GM23338 (cell line): Measurements from ENCODE around the gene AR. TPM values are rescaled to one million over a fixed set of nuclear protein-coding genes. Genes with fewer than 3 reads are reported as not detected.

Experiments used
- ATAC-seq: fragments of 200-7000 bp; cut with Tn5 transposase; 3 replicates; pipeline ENCODE4 v1.9.1; 2020
- DNase-seq: peaks from one replicate; pipeline ENCODE4 v3.0.0-alpha.2; 2015; ENCODE audit warnings: low spot score
- H2AFZ ChIP-seq: fragments of 200-600 bp; sonication (generic); 2 replicates; pipeline ENCODE4 v1.8.0; 2016; ENCODE audit warnings: antibody characterized with exemption, mild to moderate bottlenecking, moderate library complexity
- H3F3A ChIP-seq: fragments of 200-600 bp; sonication (generic); replicated peaks from 2 replicates; pipeline ENCODE4 v1.8.0; 2017; ENCODE audit warnings: antibody characterized with exemption, mixed run types, low read depth
- H3K27ac ChIP-seq: fragments of 200-600 bp; sonication (generic); 2 replicates; pipeline ENCODE4 v1.6.1; 2016; ENCODE audit warnings: low read depth
- H3K27me3 ChIP-seq: fragments of 200-600 bp; sonication (generic); 2 replicates; pipeline ENCODE4 v1.8.0; 2016; ENCODE audit warnings: mild to moderate bottlenecking, mixed run types, moderate library complexity; ENCODE audit not compliant: insufficient read depth
- H3K36me3 ChIP-seq: fragments of 200-600 bp; sonication (generic); 2 replicates; pipeline ENCODE4 v1.8.0; 2016; ENCODE audit warnings: mild to moderate bottlenecking; ENCODE audit not compliant: insufficient read depth
- H3K4me1 ChIP-seq: fragments of 200-600 bp; sonication (generic); 2 replicates; pipeline ENCODE4 v1.8.0; 2016; ENCODE audit warnings: mild to moderate bottlenecking, moderate library complexity; ENCODE audit not compliant: insufficient read depth
- H3K4me2 ChIP-seq: fragments of 200-600 bp; sonication (generic); 2 replicates; pipeline ENCODE4 v1.7.1; 2017; ENCODE audit warnings: mixed run types
- H3K4me3 ChIP-seq: fragments of 200-600 bp; sonication (generic); 2 replicates; pipeline ENCODE4 v1.6.1; 2016; ENCODE audit warnings: mixed run types
- H3K79me2 ChIP-seq: fragments of 200-600 bp; sonication (generic); replicated peaks from 2 replicates; pipeline ENCODE4 v1.8.0; 2017; ENCODE audit warnings: mild to moderate bottlenecking; ENCODE audit not compliant: insufficient read depth
- H3K9me2 ChIP-seq: fragments of 200-600 bp; sonication (generic); 2 replicates; pipeline ENCODE4 v1.8.0; 2017; ENCODE audit not compliant: insufficient read depth
- H4K20me1 ChIP-seq: fragments of 200-600 bp; sonication (generic); replicated peaks from 2 replicates; pipeline ENCODE4 v1.8.0; 2017; ENCODE audit warnings: mild to moderate bottlenecking; ENCODE audit not compliant: insufficient read depth
- H3K27ac Mint-ChIP-seq: 2 replicates; pipeline ENCODE4 v1.8.0; 2020; ENCODE audit warnings: inconsistent platforms, mild to moderate bottlenecking, moderate library complexity, mixed read lengths
- H3K27me3 Mint-ChIP-seq: 3 replicates; pipeline ENCODE4 v1.8.0; 2022; ENCODE audit warnings: low read depth, mild to moderate bottlenecking, moderate library complexity, mixed read lengths, inconsistent platforms; ENCODE audit not compliant: insufficient read depth, poor library complexity
- H3K36me3 Mint-ChIP-seq: 3 replicates; pipeline ENCODE4 v1.8.0; 2021; ENCODE audit warnings: low read depth, mild to moderate bottlenecking, inconsistent platforms, moderate library complexity, mixed read lengths
- H3K4me1 Mint-ChIP-seq: 3 replicates; pipeline ENCODE4 v1.8.0; 2020; ENCODE audit warnings: mild to moderate bottlenecking, inconsistent platforms, mixed read lengths
- H3K4me3 Mint-ChIP-seq: 3 replicates; pipeline ENCODE4 v1.8.0; 2021; ENCODE audit warnings: moderate library complexity, mild to moderate bottlenecking, inconsistent platforms, mixed read lengths
- H3K9me3 Mint-ChIP-seq: 3 replicates; pipeline ENCODE4 v1.8.0; 2020; ENCODE audit warnings: moderate library complexity, mild to moderate bottlenecking, inconsistent platforms, mixed read lengths
- CREB1 ChIP-seq: fragments of 250-450 bp; sonication (Bioruptor Pico); IDR thresholded peaks from 2 replicates; pipeline ENCODE4 v1.5.0; 2020; ENCODE audit warnings: low read depth, mild to moderate bottlenecking, moderate library complexity
- EZH2 ChIP-seq: fragments of 200-600 bp; sonication (generic); IDR thresholded peaks from one replicate; pipeline ENCODE4 v1.8.0; 2017; ENCODE audit warnings: antibody characterized with exemption, mild to moderate bottlenecking, low read depth; ENCODE audit not compliant: unreplicated experiment
- EZH2phosphoT487 ChIP-seq: fragments of 200-600 bp; sonication (generic); IDR thresholded peaks from one replicate; pipeline ENCODE4 v1.8.1; 2018; ENCODE audit warnings: antibody characterized with exemption; ENCODE audit not compliant: unreplicated experiment
- JUNB ChIP-seq: IDR thresholded peaks from one replicate; pipeline ENCODE4 v1.6.1; 2016; ENCODE audit warnings: antibody characterized with exemption; ENCODE audit not compliant: unreplicated experiment
- POLR2AphosphoS5 ChIP-seq: IDR thresholded peaks from 2 replicates; pipeline ENCODE4 v1.6.1; 2016; ENCODE audit warnings: antibody characterized with exemption, low read depth
- STAT1 ChIP-seq: IDR thresholded peaks from one replicate; pipeline ENCODE4 v1.6.1; 2016; ENCODE audit warnings: antibody characterized with exemption; ENCODE audit not compliant: unreplicated experiment
- ZNF114 ChIP-seq: fragments of 250-450 bp; sonication (Bioruptor Pico); IDR thresholded peaks from 2 replicates; pipeline ENCODE4 v1.5.0; 2020; ENCODE audit warnings: mild to moderate bottlenecking, moderate library complexity
- ZNF331 ChIP-seq: fragments of 250-450 bp; sonication (Bioruptor Pico); IDR thresholded peaks from 2 replicates; pipeline ENCODE4 v1.5.0; 2020; ENCODE audit warnings: low read depth, mild to moderate bottlenecking, moderate library complexity
- polyA plus RNA-seq: library from polyadenylated mRNA; unstranded; fragments of >200 nt; fragmentation: Nextera tagmentation; extraction: Ambion mirVana; gene quantifications from 2 replicates; pipeline ENCODE4 v1.2.1, GENCODE V29; 2016
- total RNA-seq: library from RNA; depleted of rRNA; stranded (reverse); fragments of >200 nt; shearing (Covaris generic); gene quantifications from 2 replicates; pipeline ENCODE4 v1.2.3, GENCODE V29; 2014
- TF ChIP-seq, protein P1 (sequence below): IDR thresholded peaks from 2 replicates; pipeline ENCODE4 v1.6.1; 2016; ENCODE audit warnings: antibody characterized with exemption
- TF ChIP-seq, protein P2 (sequence below), 2 experiments: fragments of 200-600 bp in 1 of 2; sonication (generic) in 1 of 2; conservative IDR thresholded peaks; 2 replicates each; pipeline versions ENCODE4 v1.5.1 to v1.6.1; 2016 to 2017; ENCODE audit warnings: antibody characterized with exemption in 2 of 2, low read depth in 2 of 2, mild to moderate bottlenecking in 2 of 2, moderate library complexity in 1 of 2
- TF ChIP-seq, protein P3 (sequence below): fragments of 250-450 bp; sonication (Bioruptor Pico); IDR thresholded peaks from 2 replicates; pipeline ENCODE4 v1.5.0; 2020; ENCODE audit warnings: mild to moderate bottlenecking, moderate library complexity
- TF ChIP-seq, protein P4 (sequence below): IDR thresholded peaks from one replicate; pipeline ENCODE4 v1.6.1; 2018; ENCODE audit warnings: antibody characterized with exemption; ENCODE audit not compliant: unreplicated experiment

Gene AR
- total and polyA plus RNA-seq, 2 experiments from 2014 or later: 11.2 to 13.3 TPM

DNA sequence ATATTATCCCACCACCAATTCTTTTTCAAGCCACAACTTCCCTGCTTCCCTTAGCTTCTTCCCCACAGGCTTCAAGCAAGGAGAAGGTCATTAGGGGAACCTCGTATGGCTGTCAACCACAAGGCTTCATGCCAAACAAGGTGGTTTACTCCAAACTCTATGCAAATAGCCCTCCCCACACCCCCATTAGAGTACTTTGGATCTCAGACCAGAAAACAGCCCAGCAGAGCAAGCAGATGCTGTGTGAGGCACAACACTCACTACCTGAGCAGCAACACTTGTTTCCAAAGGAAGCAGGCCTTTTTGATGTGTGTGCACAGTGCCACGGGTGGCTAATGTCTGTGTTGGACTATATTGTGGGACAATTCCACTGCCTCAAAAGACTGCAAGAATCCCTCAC lies 189.0 kb downstream of the AR start:
- H3F3A ChIP-seq: no peaks in the 10 kb centered on the region
- no peak overlapping the region for H3K4me2 ChIP-seq
- Mint-ChIP-seq H3K9me3 (no peaks in the 10 kb centered on the region; the same call in 2 of the 3 replicates), H3K36me3 (no peaks in the 10 kb centered on the region), H3K4me1 (no peaks in the 10 kb centered on the region), H3K4me3 (no peak overlapping the region), H3K27me3 (no peaks in the 10 kb centered on the region), H3K27ac (no peak overlapping the region)
- DNase-seq: no peak
- no peaks in the 10 kb centered on the region for H3K36me3 ChIP-seq
- no peak for ATAC-seq
- H4K20me1 ChIP-seq: no peaks in the 10 kb centered on the region
- no peak overlapping the region for H3K27ac ChIP-seq
- H3K9me2 ChIP-seq: no peaks in the 10 kb centered on the region
- no peaks in the 10 kb centered on the region for H3K79me2 ChIP-seq
- H3K27me3 ChIP-seq: no peaks in the 10 kb centered on the region
- no peaks in the 10 kb centered on the region for H3K4me1 ChIP-seq
- no peak overlapping the region for H2AFZ ChIP-seq
- TF ChIP-seq, protein P1, sequence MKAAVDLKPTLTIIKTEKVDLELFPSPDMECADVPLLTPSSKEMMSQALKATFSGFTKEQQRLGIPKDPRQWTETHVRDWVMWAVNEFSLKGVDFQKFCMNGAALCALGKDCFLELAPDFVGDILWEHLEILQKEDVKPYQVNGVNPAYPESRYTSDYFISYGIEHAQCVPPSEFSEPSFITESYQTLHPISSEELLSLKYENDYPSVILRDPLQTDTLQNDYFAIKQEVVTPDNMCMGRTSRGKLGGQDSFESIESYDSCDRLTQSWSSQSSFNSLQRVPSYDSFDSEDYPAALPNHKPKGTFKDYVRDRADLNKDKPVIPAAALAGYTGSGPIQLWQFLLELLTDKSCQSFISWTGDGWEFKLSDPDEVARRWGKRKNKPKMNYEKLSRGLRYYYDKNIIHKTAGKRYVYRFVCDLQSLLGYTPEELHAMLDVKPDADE: no peak
- TF ChIP-seq CREB1 (CRISPR knock-in tag) (no peak), ZNF114 (CRISPR knock-in tag) (no peak), EZH2phosphoT487 (no peak), JUNB (no peak), POLR2AphosphoS5 (no peak), EZH2 (no peak), ZNF331 (no peak), STAT1 (no peak)
- TF ChIP-seq, protein P2, sequence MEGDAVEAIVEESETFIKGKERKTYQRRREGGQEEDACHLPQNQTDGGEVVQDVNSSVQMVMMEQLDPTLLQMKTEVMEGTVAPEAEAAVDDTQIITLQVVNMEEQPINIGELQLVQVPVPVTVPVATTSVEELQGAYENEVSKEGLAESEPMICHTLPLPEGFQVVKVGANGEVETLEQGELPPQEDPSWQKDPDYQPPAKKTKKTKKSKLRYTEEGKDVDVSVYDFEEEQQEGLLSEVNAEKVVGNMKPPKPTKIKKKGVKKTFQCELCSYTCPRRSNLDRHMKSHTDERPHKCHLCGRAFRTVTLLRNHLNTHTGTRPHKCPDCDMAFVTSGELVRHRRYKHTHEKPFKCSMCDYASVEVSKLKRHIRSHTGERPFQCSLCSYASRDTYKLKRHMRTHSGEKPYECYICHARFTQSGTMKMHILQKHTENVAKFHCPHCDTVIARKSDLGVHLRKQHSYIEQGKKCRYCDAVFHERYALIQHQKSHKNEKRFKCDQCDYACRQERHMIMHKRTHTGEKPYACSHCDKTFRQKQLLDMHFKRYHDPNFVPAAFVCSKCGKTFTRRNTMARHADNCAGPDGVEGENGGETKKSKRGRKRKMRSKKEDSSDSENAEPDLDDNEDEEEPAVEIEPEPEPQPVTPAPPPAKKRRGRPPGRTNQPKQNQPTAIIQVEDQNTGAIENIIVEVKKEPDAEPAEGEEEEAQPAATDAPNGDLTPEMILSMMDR (conservative IDR thresholded peaks at IDR 0.05; ENCODE audit: low read depth in 2 of 2): no peak
- TF ChIP-seq, protein P3, sequence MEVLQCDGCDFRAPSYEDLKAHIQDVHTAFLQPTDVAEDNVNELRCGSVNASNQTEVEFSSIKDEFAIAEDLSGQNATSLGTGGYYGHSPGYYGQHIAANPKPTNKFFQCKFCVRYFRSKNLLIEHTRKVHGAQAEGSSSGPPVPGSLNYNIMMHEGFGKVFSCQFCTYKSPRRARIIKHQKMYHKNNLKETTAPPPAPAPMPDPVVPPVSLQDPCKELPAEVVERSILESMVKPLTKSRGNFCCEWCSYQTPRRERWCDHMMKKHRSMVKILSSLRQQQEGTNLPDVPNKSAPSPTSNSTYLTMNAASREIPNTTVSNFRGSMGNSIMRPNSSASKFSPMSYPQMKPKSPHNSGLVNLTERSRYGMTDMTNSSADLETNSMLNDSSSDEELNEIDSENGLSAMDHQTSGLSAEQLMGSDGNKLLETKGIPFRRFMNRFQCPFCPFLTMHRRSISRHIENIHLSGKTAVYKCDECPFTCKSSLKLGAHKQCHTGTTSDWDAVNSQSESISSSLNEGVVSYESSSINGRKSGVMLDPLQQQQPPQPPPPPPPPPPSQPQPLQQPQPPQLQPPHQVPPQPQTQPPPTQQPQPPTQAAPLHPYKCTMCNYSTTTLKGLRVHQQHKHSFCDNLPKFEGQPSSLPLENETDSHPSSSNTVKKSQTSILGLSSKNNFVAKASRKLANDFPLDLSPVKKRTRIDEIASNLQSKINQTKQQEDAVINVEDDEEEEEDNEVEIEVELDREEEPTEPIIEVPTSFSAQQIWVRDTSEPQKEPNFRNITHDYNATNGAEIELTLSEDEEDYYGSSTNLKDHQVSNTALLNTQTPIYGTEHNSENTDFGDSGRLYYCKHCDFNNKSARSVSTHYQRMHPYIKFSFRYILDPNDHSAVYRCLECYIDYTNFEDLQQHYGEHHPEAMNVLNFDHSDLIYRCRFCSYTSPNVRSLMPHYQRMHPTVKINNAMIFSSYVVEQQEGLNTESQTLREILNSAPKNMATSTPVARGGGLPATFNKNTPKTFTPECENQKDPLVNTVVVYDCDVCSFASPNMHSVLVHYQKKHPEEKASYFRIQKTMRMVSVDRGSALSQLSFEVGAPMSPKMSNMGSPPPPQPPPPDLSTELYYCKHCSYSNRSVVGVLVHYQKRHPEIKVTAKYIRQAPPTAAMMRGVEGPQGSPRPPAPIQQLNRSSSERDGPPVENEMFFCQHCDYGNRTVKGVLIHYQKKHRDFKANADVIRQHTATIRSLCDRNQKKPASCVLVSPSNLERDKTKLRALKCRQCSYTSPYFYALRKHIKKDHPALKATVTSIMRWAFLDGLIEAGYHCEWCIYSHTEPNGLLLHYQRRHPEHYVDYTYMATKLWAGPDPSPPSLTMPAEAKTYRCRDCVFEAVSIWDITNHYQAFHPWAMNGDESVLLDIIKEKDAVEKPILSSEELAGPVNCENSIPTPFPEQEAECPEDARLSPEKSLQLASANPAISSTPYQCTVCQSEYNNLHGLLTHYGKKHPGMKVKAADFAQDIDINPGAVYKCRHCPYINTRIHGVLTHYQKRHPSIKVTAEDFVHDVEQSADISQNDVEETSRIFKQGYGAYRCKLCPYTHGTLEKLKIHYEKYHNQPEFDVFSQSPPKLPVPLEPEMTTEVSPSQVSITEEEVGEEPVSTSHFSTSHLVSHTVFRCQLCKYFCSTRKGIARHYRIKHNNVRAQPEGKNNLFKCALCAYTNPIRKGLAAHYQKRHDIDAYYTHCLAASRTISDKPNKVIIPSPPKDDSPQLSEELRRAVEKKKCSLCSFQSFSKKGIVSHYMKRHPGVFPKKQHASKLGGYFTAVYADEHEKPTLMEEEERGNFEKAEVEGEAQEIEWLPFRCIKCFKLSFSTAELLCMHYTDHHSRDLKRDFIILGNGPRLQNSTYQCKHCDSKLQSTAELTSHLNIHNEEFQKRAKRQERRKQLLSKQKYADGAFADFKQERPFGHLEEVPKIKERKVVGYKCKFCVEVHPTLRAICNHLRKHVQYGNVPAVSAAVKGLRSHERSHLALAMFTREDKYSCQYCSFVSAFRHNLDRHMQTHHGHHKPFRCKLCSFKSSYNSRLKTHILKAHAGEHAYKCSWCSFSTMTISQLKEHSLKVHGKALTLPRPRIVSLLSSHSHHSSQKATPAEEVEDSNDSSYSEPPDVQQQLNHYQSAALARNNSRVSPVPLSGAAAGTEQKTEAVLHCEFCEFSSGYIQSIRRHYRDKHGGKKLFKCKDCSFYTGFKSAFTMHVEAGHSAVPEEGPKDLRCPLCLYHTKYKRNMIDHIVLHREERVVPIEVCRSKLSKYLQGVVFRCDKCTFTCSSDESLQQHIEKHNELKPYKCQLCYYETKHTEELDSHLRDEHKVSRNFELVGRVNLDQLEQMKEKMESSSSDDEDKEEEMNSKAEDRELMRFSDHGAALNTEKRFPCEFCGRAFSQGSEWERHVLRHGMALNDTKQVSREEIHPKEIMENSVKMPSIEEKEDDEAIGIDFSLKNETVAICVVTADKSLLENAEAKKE (CRISPR knock-in tag): no peak
- TF ChIP-seq, protein P4, sequence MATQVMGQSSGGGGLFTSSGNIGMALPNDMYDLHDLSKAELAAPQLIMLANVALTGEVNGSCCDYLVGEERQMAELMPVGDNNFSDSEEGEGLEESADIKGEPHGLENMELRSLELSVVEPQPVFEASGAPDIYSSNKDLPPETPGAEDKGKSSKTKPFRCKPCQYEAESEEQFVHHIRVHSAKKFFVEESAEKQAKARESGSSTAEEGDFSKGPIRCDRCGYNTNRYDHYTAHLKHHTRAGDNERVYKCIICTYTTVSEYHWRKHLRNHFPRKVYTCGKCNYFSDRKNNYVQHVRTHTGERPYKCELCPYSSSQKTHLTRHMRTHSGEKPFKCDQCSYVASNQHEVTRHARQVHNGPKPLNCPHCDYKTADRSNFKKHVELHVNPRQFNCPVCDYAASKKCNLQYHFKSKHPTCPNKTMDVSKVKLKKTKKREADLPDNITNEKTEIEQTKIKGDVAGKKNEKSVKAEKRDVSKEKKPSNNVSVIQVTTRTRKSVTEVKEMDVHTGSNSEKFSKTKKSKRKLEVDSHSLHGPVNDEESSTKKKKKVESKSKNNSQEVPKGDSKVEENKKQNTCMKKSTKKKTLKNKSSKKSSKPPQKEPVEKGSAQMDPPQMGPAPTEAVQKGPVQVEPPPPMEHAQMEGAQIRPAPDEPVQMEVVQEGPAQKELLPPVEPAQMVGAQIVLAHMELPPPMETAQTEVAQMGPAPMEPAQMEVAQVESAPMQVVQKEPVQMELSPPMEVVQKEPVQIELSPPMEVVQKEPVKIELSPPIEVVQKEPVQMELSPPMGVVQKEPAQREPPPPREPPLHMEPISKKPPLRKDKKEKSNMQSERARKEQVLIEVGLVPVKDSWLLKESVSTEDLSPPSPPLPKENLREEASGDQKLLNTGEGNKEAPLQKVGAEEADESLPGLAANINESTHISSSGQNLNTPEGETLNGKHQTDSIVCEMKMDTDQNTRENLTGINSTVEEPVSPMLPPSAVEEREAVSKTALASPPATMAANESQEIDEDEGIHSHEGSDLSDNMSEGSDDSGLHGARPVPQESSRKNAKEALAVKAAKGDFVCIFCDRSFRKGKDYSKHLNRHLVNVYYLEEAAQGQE: no peak
- no peak overlapping the region for H3K4me3 ChIP-seq
